ENCODE measurements around the gene MOGAT3.

The MOGAT3 gene

DNA sequence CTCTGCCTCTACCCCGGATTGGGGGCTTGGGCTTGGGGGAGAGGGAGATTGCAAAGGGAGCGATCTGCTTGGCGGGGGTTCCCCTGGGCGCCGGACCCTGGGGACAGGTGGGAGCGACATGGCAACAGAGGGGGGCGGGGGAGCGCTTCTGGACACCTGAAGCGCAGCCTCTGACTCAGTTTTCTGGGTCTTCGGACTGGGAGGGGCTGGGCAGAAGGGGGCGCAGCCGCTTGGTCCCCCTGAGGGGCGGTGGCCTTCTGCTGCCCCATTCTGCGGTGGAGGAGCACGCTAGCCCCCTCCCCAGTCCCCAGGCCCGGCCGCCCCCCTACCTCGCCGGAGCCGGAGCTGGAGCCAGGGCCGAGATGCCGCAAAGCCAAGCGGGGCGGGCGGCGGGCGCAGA, 21.1 kb downstream of the MOGAT3 start:
- Mint-ChIP-seq H3K9me3 (peaks cover 4 to 6% of the 10 kb centered on the region in 2 donors), H3K27ac (no peak overlapping the region), H3K4me1 (peaks cover 8 to 19% of the 10 kb centered on the region in 2 donors), H3K27me3 (peaks cover 64 to 78% of the 10 kb centered on the region in 2 donors), H3K4me3 (peak overlapping the region; percentile 71 to 76), H3K36me3 (peaks cover 0 to 2% of the 10 kb centered on the region in 2 donors)
- ATAC-seq (replicated peaks) (no peak), DNase-seq (no peak)

DNA sequence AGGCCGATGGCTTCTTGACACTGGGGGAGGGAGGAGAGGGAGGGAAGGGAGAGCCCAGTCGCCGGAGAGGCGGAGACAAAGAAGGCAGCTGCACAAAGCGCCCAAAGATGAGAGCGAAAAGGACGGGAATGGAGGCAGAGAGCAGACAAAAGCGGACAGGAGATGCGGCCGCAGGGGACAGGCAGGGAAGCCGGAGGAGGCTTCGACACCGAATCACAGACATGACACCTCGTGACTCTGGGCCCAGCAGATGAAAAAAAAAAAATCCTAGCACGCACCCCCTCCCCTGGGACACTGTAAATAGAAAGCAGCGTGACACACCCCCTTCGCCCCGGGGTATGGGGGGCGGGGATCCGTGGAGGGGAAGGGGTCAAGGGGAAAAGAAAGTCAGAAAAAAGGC, 21.7 kb downstream of the MOGAT3 start:
- H3K36me3 Mint-ChIP-seq, result peaks cover 2 to 5% of the 10 kb centered on the region in 2 donors
- H3K27me3 Mint-ChIP-seq, result peaks cover 66 to 80% of the 10 kb centered on the region in 2 donors
- DNase-seq (no peak), ATAC-seq (replicated peaks) (peak; percentile 22 to 40)
- peak overlapping the region; percentile 71 to 76 for H3K4me3 Mint-ChIP-seq
- peak overlapping the region; percentile 75 for H3K27ac Mint-ChIP-seq
- H3K9me3 Mint-ChIP-seq, result peaks cover 6 to 9% of the 10 kb centered on the region in 2 donors
- H3K4me1 Mint-ChIP-seq, result peaks cover 12 to 25% of the 10 kb centered on the region in 2 donors

DNA sequence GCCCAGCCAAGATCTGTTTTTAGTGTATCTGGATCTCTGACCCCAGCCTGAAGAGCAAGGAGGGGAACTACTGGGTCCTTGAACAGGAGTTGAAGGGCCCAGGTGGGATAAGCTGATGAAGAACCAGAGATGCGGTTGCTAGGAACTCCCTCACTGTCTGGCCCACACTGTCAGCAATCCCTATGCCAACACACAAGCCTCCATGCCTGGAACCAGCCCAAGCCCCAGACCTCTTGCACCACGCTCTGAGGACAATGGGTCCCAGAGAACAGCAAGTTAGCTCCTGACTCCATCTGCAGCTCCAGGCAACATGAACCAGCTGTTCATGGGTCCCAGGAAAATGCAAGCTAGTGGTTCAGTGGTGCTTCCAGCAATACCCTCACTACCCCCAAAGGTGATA, 23.2 kb downstream of the MOGAT3 start:
- Mint-ChIP-seq H3K27me3 (peaks cover 77 to 92% of the 10 kb centered on the region in 2 donors), H3K4me3 (no peak overlapping the region), H3K9me3 (peaks cover 5 to 10% of the 10 kb centered on the region in 2 donors), H3K27ac (no peak overlapping the region), H3K36me3 (peaks cover 5 to 8% of the 10 kb centered on the region in 2 donors), H3K4me1 (peaks cover 21 to 40% of the 10 kb centered on the region in 2 donors)
- DNase-seq (no peak), ATAC-seq (replicated peaks) (no peak)

DNA sequence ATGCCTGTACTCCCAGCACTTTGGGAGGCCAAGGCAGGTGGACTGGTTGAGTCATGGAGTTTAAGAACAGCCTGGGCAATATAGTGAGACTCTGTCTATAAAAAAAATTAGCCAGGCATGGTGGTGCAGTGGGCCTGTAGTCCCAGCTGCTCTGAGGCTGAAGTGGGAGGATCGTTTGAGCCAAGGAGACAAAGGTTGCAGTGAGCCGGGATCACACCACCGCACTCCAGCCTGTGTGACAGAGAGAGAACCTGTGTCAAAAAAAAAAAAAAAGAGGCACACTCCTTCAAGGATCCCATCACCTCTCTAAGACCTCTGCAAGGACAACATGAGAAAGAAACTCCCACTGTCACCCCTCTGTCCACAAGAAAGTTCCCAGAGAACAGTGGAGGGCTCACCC, 25.2 kb downstream of the MOGAT3 start:
- Mint-ChIP-seq H3K27ac (no peak overlapping the region), H3K27me3 (peaks cover 79 to 97% of the 10 kb centered on the region in 2 donors), H3K4me1 (peaks cover 31 to 57% of the 10 kb centered on the region in 2 donors), H3K36me3 (peaks cover 10 to 14% of the 10 kb centered on the region in 2 donors), H3K9me3 (peaks cover 0 to 7% of the 10 kb centered on the region in 2 donors), H3K4me3 (no peak overlapping the region)
- DNase-seq, result no peak
- no peak for ATAC-seq (replicated peaks)

DNA sequence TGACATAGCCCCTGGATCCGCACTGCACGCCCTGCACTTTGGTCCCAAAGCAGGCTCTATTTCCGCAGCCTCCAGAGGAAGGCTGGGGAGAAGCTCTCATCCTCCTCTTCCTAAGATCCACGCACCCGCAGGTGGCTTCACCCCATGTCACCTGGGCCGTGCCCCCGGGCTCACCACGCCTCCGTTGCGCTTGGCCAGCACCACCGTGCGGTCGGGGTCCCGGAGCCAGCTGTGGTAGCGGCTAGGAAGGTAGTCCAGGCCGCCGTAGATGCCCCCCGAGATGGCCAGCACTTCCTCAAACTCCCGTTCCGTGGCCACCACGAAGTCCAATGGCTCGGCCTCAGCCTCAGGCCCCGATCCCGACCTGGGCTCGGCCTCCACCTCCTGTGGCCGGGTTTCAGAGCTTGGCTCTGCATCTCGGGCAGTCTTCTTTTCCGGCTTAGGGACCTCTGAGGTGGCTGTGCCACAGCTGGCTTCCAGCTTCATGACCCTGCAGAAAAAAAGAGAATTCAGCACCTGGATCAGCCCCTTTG, 26.4 kb downstream of the MOGAT3 start:
- peaks cover 38 to 59% of the 10 kb centered on the region in 2 donors for H3K4me1 Mint-ChIP-seq
- peaks cover 10 to 14% of the 10 kb centered on the region in 2 donors for H3K36me3 Mint-ChIP-seq
- H3K27ac Mint-ChIP-seq, result peak overlapping the region; percentile 82
- ATAC-seq (replicated peaks) (peak in 1 of 2 donors; percentile 10), DNase-seq (no peak)
- H3K27me3 Mint-ChIP-seq, result peaks cover 85 to 98% of the 10 kb centered on the region in 2 donors
- peaks cover 0 to 7% of the 10 kb centered on the region in 2 donors for H3K9me3 Mint-ChIP-seq
- peak overlapping the region; percentile 67 to 73 for H3K4me3 Mint-ChIP-seq

DNA sequence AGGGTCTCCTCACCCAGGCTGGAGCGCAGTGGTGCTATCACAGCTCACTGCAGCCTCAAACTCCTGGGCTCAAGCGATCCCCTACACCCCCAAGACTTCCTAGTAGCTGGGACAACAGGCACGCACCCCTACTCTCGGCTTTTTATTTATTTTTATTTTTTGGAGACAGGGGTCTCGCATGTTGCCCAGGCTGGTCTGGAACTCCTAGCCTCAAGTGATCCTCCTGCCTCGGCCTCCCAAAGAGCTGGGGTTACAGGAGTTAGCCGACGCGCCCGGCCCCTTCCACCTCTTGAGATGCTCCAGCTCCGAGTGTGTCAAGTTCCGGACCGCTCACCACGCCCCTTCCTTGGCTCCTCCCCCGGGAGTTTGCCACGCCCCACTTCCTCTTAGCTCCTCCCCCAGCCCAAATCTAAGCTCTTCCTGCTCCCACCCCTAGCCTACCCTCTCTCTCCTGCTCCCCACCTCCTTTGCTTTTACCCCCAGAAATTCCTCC, 27.0 kb downstream of the MOGAT3 start:
- peak overlapping the region; percentile 67 to 73 for H3K4me3 Mint-ChIP-seq
- peak overlapping the region; percentile 82 for H3K27ac Mint-ChIP-seq
- peaks cover 85 to 98% of the 10 kb centered on the region in 2 donors for H3K27me3 Mint-ChIP-seq
- DNase-seq (no peak), ATAC-seq (replicated peaks) (peak; percentile 51 to 60)
- H3K4me1 Mint-ChIP-seq, result peaks cover 39 to 59% of the 10 kb centered on the region in 2 donors
- H3K36me3 Mint-ChIP-seq, result peaks cover 9 to 14% of the 10 kb centered on the region in 2 donors
- H3K9me3 Mint-ChIP-seq, result peaks cover 0 to 7% of the 10 kb centered on the region in 2 donors

DNA sequence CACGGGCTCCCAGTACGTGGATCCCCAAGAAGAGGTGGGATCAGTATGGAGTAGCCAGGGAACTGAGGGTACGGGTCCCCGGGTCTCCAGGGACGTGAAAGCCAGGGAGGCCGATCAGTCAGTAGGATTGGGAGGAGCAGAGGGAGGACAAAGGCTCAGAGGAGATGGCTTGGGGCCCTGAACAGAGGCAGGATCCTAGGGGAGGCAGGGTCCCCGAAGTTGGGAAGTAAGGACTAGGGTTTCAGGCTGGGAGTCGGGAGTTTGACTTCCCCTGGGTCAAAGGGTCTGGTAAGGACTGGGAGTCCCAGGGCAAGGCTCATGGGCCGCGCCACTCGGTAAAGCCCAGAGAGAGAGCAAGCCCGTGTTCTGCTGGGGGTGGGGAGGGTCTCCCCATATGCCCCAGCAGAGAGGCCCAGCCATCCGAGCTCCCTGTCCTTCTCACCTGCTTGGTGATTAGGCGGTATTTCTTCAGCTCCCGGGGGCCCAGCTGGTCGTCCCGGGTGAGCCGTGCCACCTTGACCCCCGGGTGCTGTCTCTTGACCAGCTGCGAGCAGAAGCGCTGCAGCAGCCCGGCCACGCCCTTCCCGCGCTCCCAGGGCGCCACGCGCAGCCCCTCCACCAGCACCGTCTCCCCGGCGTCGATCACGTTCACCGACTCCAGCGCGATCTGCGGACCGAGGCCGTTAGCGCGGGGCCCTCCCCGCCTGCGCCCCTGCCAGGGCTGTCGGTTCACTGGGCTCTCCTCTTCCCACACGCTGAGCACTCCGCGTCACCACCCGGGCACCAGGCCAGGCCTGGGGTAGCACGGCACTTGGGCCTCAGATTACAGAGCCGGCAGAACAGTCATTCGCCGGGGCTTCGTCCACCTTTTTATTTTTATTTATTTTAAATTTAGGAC, 27.7 kb downstream of the MOGAT3 start:
- H3K4me1 Mint-ChIP-seq, result peaks cover 43 to 65% of the 10 kb centered on the region in 2 donors
- H3K4me3 Mint-ChIP-seq, result peak overlapping the region; percentile 58
- ATAC-seq (replicated peaks), result peak in 1 of 2 donors; percentile 33
- H3K27ac Mint-ChIP-seq, result peak overlapping the region; percentile 73
- H3K36me3 Mint-ChIP-seq, result peaks cover 9 to 14% of the 10 kb centered on the region in 2 donors
- DNase-seq, result no peak
- peaks cover 0 to 7% of the 10 kb centered on the region in 2 donors for H3K9me3 Mint-ChIP-seq
- H3K27me3 Mint-ChIP-seq, result peaks cover 92 to 98% of the 10 kb centered on the region in 2 donors

DNA sequence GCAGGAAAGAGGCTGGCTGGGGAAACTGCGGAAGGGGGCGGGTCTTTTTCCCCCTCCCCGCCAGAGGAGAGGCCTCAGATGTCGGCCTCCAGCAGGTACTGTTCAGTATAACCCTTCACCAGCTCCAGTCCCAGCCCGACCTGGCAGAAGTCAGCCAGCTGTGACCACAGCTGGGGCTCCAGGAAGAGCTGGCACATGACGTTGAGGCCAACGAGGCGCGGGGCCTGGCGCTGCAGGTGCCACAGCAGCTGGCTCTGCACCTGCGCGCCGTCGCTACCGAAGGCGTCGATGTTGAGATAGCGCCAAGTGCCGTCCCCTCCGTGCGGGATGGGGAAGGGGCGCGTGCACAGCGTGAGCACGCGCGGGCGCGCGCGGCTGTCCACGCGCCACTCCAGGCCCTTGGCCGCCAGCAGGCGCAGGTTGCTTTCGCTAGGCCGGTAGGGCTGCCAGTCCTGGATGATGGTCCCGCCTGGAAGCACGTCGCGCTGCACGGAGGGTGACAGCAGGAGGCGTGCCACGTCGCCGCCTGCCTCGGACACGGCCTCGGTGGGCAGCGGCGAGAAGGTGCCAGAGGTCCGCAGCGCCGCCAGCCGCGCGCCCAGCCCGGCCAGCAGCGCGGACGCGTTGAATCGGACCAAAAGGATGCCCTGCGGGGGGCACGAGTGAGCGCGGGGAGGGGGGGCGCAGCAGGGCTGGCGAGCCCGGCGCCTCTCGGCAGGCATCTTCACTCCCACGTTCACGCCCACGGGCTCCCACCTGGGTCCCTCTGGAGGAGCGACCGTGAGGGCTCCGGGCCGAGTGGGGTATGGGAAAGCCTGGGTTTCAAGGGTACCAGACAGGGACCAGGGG, 28.6 kb downstream of the MOGAT3 start:
- Mint-ChIP-seq H3K27ac (peak overlapping the region; percentile 94), H3K4me1 (peaks cover 47 to 72% of the 10 kb centered on the region in 2 donors), H3K27me3 (peaks cover 93 to 98% of the 10 kb centered on the region in 2 donors), H3K36me3 (peaks cover 9 to 14% of the 10 kb centered on the region in 2 donors), H3K4me3 (peak overlapping the region; percentile 58 to 74), H3K9me3 (peaks cover 0 to 7% of the 10 kb centered on the region in 2 donors)
- no peak for DNase-seq
- peak; percentile 54 to 56 for ATAC-seq (replicated peaks)

DNA sequence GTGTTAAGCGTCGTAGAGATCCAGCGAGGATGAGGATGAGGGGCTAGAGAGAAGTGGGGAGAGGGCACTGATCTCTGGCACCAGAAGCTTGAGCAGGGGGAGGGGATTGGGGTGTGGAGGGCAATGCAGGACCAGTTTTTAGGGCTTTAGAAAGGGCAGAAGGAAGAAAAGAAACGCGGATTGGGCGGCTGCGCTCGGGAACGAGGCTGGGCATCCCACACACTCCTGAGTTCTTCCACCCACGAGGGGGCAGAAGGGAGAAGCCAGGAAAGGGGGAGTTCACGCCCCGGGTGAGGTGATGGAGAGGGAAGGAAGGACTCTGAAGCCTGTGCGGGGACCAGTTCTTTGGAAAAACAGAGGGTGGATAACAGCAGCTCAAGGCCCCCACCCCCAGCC, 29.4 kb downstream of the MOGAT3 start:
- ATAC-seq (replicated peaks) (no peak), DNase-seq (no peak)
- Mint-ChIP-seq H3K36me3 (peaks cover 9 to 14% of the 10 kb centered on the region in 2 donors), H3K4me3 (peak overlapping the region; percentile 36 to 74), H3K4me1 (peaks cover 51 to 79% of the 10 kb centered on the region in 2 donors), H3K27me3 (peaks cover 90 to 100% of the 10 kb centered on the region in 2 donors), H3K9me3 (peaks cover 0 to 7% of the 10 kb centered on the region in 2 donors), H3K27ac (peak overlapping the region; percentile 94)

DNA sequence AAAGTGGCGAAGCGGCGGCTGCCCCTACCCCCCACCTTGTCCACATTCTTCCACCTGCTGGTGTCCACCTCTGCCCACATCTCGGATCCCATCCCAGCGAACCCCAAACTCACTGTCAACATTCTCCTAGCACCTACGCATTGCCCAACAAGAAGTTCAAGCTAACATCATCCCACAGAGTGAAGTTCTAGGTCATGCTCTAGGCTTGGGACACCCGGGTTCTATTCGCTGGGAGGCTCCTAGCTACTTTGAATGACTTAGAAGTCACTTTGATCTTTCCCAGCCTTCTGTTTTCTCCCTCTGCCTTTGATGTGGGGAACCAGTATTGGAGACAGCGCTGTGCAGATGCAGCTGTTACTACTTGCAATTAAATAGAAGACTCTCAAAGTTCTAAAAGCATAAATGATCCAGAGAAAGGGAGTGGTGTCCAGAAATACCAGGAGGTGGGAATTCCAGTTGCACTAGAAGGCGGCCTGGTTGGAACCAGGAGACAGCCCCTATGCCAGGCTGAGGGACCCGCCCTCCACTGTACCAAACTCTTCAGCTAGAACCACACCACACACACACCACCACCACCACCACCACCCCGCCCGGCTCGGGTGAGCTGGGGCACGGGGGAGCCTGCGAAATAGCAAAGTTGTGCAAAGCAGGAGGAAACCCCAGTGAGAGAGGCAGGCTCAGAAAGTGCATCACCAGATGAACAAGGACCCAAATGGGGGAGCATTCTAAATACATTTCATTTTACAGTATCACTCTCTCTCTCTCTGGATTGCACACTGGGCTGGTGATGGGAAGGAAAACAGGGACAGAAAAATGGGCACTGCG, 30.0 kb downstream of the MOGAT3 start:
- Mint-ChIP-seq H3K9me3 (peaks cover 0 to 7% of the 10 kb centered on the region in 2 donors), H3K4me3 (peak overlapping the region; percentile 36 to 74), H3K4me1 (peaks cover 57 to 85% of the 10 kb centered on the region in 2 donors), H3K27ac (peak overlapping the region; percentile 94), H3K27me3 (peaks cover 91 to 100% of the 10 kb centered on the region in 2 donors), H3K36me3 (peaks cover 9 to 14% of the 10 kb centered on the region in 2 donors)
- no peak for ATAC-seq (replicated peaks)
- no peak for DNase-seq

DNA sequence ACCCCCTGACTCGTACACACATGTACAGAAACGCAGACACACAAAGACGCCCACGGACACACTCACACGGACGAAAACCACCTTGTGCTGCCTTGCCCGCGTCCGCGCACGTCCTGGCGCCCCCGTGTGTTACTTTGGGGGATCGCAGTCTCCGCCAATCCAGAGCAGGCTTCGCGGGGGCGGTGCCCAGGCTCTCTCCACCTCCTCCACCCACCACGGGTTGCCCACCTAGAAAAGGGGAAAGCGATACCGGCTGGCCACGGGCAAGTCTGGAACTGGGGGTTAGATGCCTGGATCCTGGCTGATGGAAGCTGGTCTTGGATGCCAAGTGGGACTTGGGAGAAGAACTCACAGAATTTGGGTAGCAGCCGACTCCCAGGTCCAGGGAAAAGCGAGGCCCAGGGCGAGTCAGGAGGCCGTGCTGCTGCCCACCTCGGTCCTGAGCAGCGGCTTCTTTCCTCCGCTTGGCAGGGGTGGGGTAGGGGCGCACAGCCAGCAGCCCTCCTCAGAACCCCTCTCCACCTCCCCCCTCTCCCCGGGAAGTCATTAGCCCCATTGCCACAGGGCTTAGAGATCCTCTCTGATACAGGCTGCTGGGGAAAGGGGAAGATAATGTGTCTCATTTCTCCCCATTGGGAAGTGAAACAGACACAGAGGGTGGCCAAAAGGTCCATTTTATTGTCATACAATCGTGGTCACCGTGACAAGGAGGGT, 30.8 kb downstream of the MOGAT3 start:
- Mint-ChIP-seq H3K27me3 (peaks cover 91 to 100% of the 10 kb centered on the region in 2 donors), H3K27ac (peak overlapping the region; percentile 70), H3K4me3 (peak overlapping the region; percentile 17 to 36), H3K4me1 (peaks cover 65 to 93% of the 10 kb centered on the region in 2 donors), H3K36me3 (peaks cover 11 to 18% of the 10 kb centered on the region in 2 donors), H3K9me3 (peaks cover 3 to 10% of the 10 kb centered on the region in 2 donors)
- peak; percentile 65 for DNase-seq
- peak; percentile 34 to 58 for ATAC-seq (replicated peaks)

DNA sequence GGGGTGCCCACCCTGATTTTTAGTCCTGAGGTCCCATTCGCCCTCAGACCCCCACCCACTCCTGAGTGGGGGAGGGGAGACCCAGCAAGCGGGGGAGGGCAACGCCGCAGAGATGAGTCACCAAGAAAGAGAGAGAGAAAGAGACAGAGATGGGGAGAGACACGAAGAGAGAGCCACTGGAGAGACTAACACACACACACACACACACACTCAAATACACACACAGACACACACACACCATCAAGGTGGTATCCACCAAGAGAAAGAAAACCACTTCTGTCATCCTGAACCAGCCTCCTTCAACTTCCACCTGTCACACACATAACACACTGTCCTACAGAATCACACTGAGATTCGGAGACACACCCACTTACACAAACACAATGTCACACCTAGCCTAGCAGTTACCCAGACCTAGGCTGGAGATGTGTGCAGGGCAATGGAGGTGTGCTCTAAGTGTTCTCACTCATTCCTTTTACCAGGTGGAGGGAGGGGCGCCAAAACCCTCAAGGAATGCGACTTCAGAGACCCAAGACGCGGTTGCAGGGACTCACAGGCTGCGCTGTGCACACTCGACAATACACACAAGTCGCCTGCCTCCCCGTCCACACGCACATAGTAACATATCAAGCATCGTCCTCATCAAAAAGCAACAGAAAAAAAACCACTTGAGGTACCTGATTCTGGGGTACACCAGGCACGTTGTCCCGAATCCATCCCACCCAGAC, 31.6 kb downstream of the MOGAT3 start:
- H3K27me3 Mint-ChIP-seq, result peaks cover 88 to 100% of the 10 kb centered on the region in 2 donors
- peaks cover 65 to 96% of the 10 kb centered on the region in 2 donors for H3K4me1 Mint-ChIP-seq
- H3K9me3 Mint-ChIP-seq, result peaks cover 3 to 7% of the 10 kb centered on the region in 2 donors
- H3K4me3 Mint-ChIP-seq, result peak overlapping the region; percentile 17 to 36
- H3K27ac Mint-ChIP-seq, result peak overlapping the region; percentile 70
- ATAC-seq (replicated peaks) (no peak), DNase-seq (no peak)
- peaks cover 9 to 17% of the 10 kb centered on the region in 2 donors for H3K36me3 Mint-ChIP-seq

Measured in stimulated activated naive B cell treated with anti-CD40 and anti-IgM and Interleukin-4, amounts not matched to agents 10 μg/mL and 1 μg/mL and 100 μg/mL, for 72 hours (primary cell).